Measurements from ENCODE around the gene DDX4.

- no peak for TF ChIP-seq CTCF (IDR thresholded peaks at IDR 0.05)
- no peak for TF ChIP-seq POLR2AphosphoS5 (IDR thresholded peaks at IDR 0.05)
- no peak for TF ChIP-seq EP300 (IDR thresholded peaks at IDR 0.05)
Measured at GRCh38 chr5:55692509-55692908, 45.4 kb upstream of the DDX4 start.
